CD14-positive monocyte (primary cell): ENCODE measurements around the gene UBASH3B. TPM values are rescaled to one million over a fixed set of nuclear protein-coding genes. Genes with fewer than 3 reads are reported as not detected.

Experiments
- DNase-seq, 3 donors: peaks; one replicate each; pipeline ENCODE4 v3.0.0-alpha.2; 2011 to 2022
- H2AFZ ChIP-seq: 2 replicates; pipeline ENCODE4 v1.6.0; 2012; ENCODE audit warnings: mild to moderate bottlenecking, low read depth, low read length, inconsistent platforms; ENCODE audit not compliant: insufficient read depth, poor library complexity, severe bottlenecking
- H3K27ac ChIP-seq, 2 donors: 1 replicate in 1 of 2; 2 replicates in 1 of 2; pipeline ENCODE4 v1.5.1; 2012 to 2013; ENCODE audit warnings: low read length in 2 of 2, control low read depth in 1 of 2, inconsistent platforms in 1 of 2, low read depth in 1 of 2, mild to moderate bottlenecking in 1 of 2
- H3K27me3 ChIP-seq, 2 donors: one replicate each; pipeline versions ENCODE4 v1.6.0 to v1.6.1; 2011 to 2013; ENCODE audit warnings: low read length in 2 of 2; ENCODE audit not compliant: control insufficient read depth in 2 of 2, insufficient read depth in 2 of 2
- H3K36me3 ChIP-seq, 2 donors: replicated peaks in 1 of 2; 1 replicate in 1 of 2; 2 replicates in 1 of 2; pipeline versions ENCODE4 v1.5.1 to v1.6.1; 2012 to 2013; ENCODE audit warnings: low read length in 2 of 2, control low read depth in 1 of 2, inconsistent platforms in 1 of 2, mild to moderate bottlenecking in 1 of 2; ENCODE audit not compliant: insufficient read depth in 2 of 2, control insufficient read depth in 1 of 2
- H3K4me1 ChIP-seq, 2 donors: 1 replicate in 1 of 2; 2 replicates in 1 of 2; pipeline versions ENCODE4 v1.5.1 to v1.6.1; 2012 to 2013; ENCODE audit warnings: low read length in 2 of 2, control low read depth in 1 of 2, inconsistent platforms in 1 of 2, mild to moderate bottlenecking in 1 of 2, moderate library complexity in 1 of 2; ENCODE audit not compliant: insufficient read depth in 2 of 2, control insufficient read depth in 1 of 2
- H3K4me2 ChIP-seq: replicated peaks from 2 replicates; pipeline ENCODE3; 2012; ENCODE audit warnings: low read length, moderate library complexity, mild to moderate bottlenecking; ENCODE audit not compliant: poor library complexity, severe bottlenecking; ENCODE audit errors: extremely low read depth
- H3K4me3 ChIP-seq, 3 experiments: fragments of 200-600 bp in 1 of 3; sonication (generic) in 1 of 3; replicated peaks in 1 of 3; 1 replicate in 2 of 3; 2 replicates in 1 of 3; pipeline ENCODE4 v1.5.1; 2011 to 2013; ENCODE audit warnings: low read length in 3 of 3, mild to moderate bottlenecking in 3 of 3, control low read depth in 2 of 3, low read depth in 2 of 3, inconsistent platforms in 1 of 3, moderate library complexity in 1 of 3
- H3K79me2 ChIP-seq: 2 replicates; pipeline ENCODE4 v1.6.0; 2012; ENCODE audit warnings: mild to moderate bottlenecking, control low read depth, inconsistent platforms, low read length, moderate library complexity; ENCODE audit not compliant: insufficient read depth
- H3K9ac ChIP-seq: 2 replicates; pipeline ENCODE4 v1.6.0; 2017; ENCODE audit warnings: low read length, mild to moderate bottlenecking; ENCODE audit not compliant: insufficient read depth, poor library complexity, severe bottlenecking
- H3K9me3 ChIP-seq, 2 donors: replicated peaks in 1 of 2; 1 replicate in 1 of 2; 2 replicates in 1 of 2; pipeline versions ENCODE4 v1.5.1 to v1.6.1; 2012 to 2013; ENCODE audit warnings: low read length in 2 of 2, control low read depth in 1 of 2; ENCODE audit not compliant: control insufficient read depth in 1 of 2, insufficient read depth in 1 of 2
- H4K20me1 ChIP-seq: 2 replicates; pipeline ENCODE4 v1.6.0; 2012; ENCODE audit warnings: mild to moderate bottlenecking, low read length, control low read depth, moderate library complexity; ENCODE audit not compliant: insufficient read depth
- H3K27ac Mint-ChIP-seq, 7 donors: one replicate each; pipeline ENCODE4 v1.8.0; 2020; ENCODE audit warnings: mild to moderate bottlenecking in 7 of 7, mixed read lengths in 7 of 7, moderate library complexity in 6 of 7, inconsistent platforms in 2 of 7
- H3K27me3 Mint-ChIP-seq, 3 donors: one replicate each; pipeline ENCODE4 v1.8.0; 2021 to 2022; ENCODE audit warnings: low read depth in 3 of 3, mild to moderate bottlenecking in 3 of 3, mixed read lengths in 3 of 3, moderate library complexity in 3 of 3, inconsistent platforms in 1 of 3
- H3K36me3 Mint-ChIP-seq, 2 donors: one replicate each; pipeline ENCODE4 v1.8.0; 2020; ENCODE audit warnings: mixed read lengths in 2 of 2, inconsistent platforms in 1 of 2, mild to moderate bottlenecking in 1 of 2
- H3K4me1 Mint-ChIP-seq: one replicate; pipeline ENCODE4 v1.8.0; 2020; ENCODE audit warnings: mild to moderate bottlenecking, mixed read lengths
- H3K4me3 Mint-ChIP-seq, 2 donors: one replicate each; pipeline ENCODE4 v1.8.0; 2020; ENCODE audit warnings: mild to moderate bottlenecking in 2 of 2, mixed read lengths in 2 of 2, moderate library complexity in 1 of 2
- H3K9me3 Mint-ChIP-seq, 7 donors: one replicate each; pipeline ENCODE4 v1.8.0; 2020 to 2022; ENCODE audit warnings: mixed read lengths in 7 of 7, mild to moderate bottlenecking in 6 of 7, moderate library complexity in 6 of 7, inconsistent platforms in 2 of 7
- CTCF ChIP-seq: fragments of 200-600 bp; IDR thresholded peaks from one replicate; pipeline ENCODE4 v1.8.0; 2022; ENCODE audit warnings: antibody characterized with exemption, mild to moderate bottlenecking
- WGBS: methylation state at CpG from one replicate; pipeline ENCODE4 v1.1.5; 2013; ENCODE audit warnings: missing lambda C conversion rate; ENCODE audit not compliant: insufficient coverage; 5-methylcytosine and 5-hydroxymethylcytosine counted together
- intact Hi-C, 2 donors: fragments of 100-400 bp; cut with micrococcal nuclease; formaldehyde crosslinking; loops; one replicate each; pipeline versions ENCODE4 v1.15.0 to v1.15.1; 2023
- polyA plus RNA-seq, 3 donors: library from polyadenylated mRNA; depleted of rRNA in 1 of 3; unstranded in 2 of 3; stranded (reverse) in 1 of 3; fragments of 300-500 nt in 2 of 3; fragments of >200 nt in 1 of 3; fragmentation: Illumina TruSeq in 2 of 3; gene quantifications; 1 replicate in 2 of 3; 2 replicates in 1 of 3; pipeline ENCODE4 v1.2.3, GENCODE V29; 2012 to 2021

Gene UBASH3B
- polyA plus RNA-seq, 3 donors = 3.3 to 13.5 (median 7.1) TPM

GRCh38 chr11:122847466-122847865, 191.9 kb downstream of the UBASH3B start:
- H3K4me1 ChIP-seq = peaks cover 19 to 28% of the 10 kb centered on the region in 2 donors
- WGBS = 80% methylated on average over 1 of the region's 1 CpG
- no peak overlapping the region for H3K9ac ChIP-seq
- H3K27me3 ChIP-seq = peaks cover 0 to 2% of the 10 kb centered on the region in 2 donors
- H3K36me3 ChIP-seq = no peaks in the 10 kb centered on the region
- H3K27me3 Mint-ChIP-seq = peaks cover 3 to 6% (median 4%) of the 10 kb centered on the region in 3 donors
- intact Hi-C loops = loop anchor here in 1 of 2 donors (10.0 kb wide), 1 partner anchor 223 kb away; no protein-coding TSS in a partner anchor
- H3K9me3 ChIP-seq = no peaks in the 10 kb centered on the region
- no peak overlapping the region for H3K27ac ChIP-seq
- H3K4me1 Mint-ChIP-seq = peaks cover 34% of the 10 kb centered on the region
- H3K4me3 ChIP-seq = no peak overlapping the region
- H4K20me1 ChIP-seq = no peaks in the 10 kb centered on the region
- no peak overlapping the region for H3K4me2 ChIP-seq
- peak overlapping the region in 2 of 7 donors; percentile 47 to 62 for H3K27ac Mint-ChIP-seq
- no peak for TF ChIP-seq CTCF
- no peaks in the 10 kb centered on the region for H3K79me2 ChIP-seq
- peaks cover 0 to 4% (median 0%) of the 10 kb centered on the region in 7 donors for H3K9me3 Mint-ChIP-seq
- peak; percentile 52 to 81 (median 67) for DNase-seq
- no peak overlapping the region for H3K4me3 Mint-ChIP-seq
- no peaks in the 10 kb centered on the region for H3K36me3 Mint-ChIP-seq
- H2AFZ ChIP-seq = no peak overlapping the region

- Mint-ChIP-seq H3K36me3 (no peaks in the 10 kb centered on the region), H3K27ac (peak overlapping the region in 2 of 7 donors; percentile 33 to 58), H3K4me3 (no peak overlapping the region), H3K4me1 (peaks cover 41% of the 10 kb centered on the region), H3K9me3 (peaks cover 0 to 3% (median 0%) of the 10 kb centered on the region in 7 donors), H3K27me3 (peaks cover 2 to 6% (median 4%) of the 10 kb centered on the region in 3 donors)
- Histone ChIP-seq H3K9me3 (no peaks in the 10 kb centered on the region), H3K4me3 (no peak overlapping the region), H3K79me2 (no peaks in the 10 kb centered on the region), H3K27ac (no peak overlapping the region), H3K4me1 (peaks cover 26 to 35% of the 10 kb centered on the region in 2 donors), H3K9ac (no peak overlapping the region), H3K4me2 (no peak overlapping the region), H2AFZ (no peak overlapping the region), H3K27me3 (peaks cover 0 to 2% of the 10 kb centered on the region in 2 donors), H3K36me3 (no peaks in the 10 kb centered on the region), H4K20me1 (no peaks in the 10 kb centered on the region)
- no peak for DNase-seq
- TF ChIP-seq CTCF = no peak
- intact Hi-C loops = loop anchor here in 1 of 2 donors (10.0 kb wide), 1 partner anchor 223 kb away; no protein-coding TSS in a partner anchor
- WGBS = no CpG with 5 or more reads among the region's 1 CpG
These were observed 192.7 kb downstream of the UBASH3B start for GRCh38 chr11:122848186-122848585.
